ENCODE measurements around the gene STK10.
"Not testable (repeated sequence)": the region's sequence is repeated elsewhere in the genome, so short reads cannot be mapped to it uniquely, and the experiment has no call there.

Gene STK10

DNA sequence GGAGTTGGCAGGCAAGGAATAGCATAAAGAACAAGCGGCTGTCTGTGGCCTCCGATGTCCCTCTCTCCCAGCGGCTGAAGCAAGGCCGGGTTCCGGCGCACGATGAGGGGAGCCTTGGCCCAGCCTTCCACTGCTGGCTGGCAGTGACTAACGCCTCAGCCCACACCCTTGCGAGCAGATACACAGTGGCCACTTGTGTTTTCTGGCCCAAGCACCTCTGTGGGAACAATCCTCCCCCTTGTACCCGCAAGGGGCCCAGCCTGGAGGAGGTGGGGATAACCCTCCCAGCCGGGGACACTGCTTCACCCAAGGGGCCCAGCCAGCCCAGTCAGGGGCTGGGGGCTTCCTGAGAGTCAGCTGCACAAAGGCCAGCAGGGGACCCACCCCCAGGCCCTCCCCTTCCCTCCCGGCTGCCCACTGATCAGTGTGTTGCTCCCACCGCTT is 23.2 kb downstream of the STK10 start:
- DNase-seq, result peak; percentile 58

DNA sequence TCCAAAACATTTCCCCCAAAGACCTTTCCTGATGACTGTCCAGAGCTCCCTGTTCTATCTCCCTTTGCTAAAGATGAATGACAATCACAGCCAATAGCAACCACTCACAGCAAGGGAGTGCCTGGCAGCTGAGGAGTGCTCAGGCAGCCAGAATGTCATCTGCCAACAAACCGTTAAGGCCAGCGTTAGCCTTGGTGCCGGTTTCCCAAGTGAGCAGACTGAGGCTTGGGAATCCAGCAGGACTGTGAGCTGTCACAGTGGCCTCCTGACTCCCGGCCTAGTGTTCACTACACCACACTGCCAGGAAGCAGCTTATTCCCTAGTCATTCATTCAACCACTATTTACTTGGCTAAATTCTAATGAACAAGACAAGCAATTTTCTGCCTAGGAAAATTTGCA is 24.7 kb downstream of the STK10 start:
- DNase-seq, result peak; percentile 68

DNA sequence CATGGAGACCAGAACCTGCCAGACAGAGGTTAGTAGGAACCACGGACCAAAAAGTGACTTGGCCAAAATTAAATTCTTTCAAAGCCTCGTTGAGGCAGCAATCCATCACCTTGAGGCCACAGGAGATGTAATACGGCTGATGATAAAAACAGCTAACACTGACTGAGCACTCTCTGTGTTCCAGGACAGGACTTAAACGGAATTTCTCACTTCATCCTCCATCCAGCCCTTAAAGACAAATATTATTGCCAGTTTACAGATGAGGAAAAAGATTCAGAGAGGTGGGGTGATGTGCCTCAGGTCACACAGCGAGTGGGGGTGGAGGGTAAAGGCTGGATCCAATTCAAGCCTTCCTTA is 25.1 kb downstream of the STK10 start:
- DNase-seq, result no peak

DNA sequence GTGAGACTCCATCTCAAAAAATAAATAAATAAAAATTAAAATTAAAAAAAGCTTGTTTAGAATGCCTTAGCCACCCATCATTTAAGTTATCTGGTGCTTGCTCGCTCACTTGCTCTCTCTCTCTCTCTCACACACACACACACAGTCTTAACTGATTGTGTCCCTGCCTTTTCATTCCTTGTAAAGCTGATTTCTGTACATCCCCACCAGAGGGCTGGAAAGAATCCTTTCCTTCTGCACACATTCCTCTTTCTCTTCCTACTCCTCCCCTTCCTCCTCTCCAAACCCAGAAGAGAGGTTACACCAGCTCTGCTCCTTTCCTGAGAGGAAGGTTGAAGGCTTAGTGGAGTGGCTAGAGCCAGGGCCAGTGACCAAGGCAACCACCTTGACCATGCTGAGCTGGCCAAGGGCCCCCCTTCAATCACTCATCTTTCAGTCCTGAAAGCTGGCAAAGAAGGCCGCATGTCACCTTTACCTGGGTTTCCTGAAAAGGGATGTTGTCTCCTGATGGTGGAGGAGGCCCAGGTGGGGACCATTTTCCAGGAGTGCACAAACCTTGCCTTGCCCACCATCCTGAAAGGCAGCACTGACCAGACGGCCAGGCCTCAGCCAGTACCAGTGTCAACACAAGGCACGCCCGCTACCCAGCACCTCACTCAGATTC is 25.6 kb downstream of the STK10 start:
- DNase-seq, result no peak

DNA sequence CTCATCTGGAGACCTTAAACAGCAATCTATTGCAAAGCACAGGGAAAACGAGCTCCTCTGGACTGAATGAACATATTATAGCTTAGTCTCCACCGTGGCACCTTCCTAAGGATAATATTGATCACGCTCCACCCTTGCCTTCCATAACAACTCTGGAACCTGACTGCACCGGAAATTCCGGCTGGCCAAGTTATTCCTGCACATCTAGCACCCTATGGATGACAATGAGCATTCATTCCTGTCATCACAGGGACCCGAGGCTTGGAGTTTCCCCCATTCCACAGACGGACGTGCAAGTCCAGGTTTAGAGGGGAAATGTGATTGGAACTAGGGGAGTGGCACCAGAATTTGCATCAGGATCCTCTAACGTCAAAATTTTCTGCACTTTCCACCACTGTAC is 27.5 kb downstream of the STK10 start:
- DNase-seq, result no peak

DNA sequence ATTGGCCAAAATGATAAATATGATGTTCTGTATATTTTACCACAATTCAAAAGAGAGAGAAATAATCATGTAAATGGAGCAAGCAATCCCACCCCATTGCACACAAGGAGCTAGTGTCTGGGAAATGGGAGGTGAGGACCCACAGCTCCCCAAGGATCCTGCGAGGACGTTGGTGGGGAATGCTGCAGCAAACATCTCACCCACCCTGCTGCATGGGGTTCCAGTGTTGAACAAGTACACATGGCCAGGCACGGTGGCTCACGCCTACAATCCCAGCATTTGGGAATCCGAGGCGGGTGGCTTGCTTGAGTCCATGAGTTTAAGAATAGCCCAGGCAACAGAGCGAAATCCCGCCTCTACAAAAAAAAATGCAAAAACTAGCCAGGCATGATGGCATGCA is 29.0 kb downstream of the STK10 start:
- DNase-seq, result no peak

DNA sequence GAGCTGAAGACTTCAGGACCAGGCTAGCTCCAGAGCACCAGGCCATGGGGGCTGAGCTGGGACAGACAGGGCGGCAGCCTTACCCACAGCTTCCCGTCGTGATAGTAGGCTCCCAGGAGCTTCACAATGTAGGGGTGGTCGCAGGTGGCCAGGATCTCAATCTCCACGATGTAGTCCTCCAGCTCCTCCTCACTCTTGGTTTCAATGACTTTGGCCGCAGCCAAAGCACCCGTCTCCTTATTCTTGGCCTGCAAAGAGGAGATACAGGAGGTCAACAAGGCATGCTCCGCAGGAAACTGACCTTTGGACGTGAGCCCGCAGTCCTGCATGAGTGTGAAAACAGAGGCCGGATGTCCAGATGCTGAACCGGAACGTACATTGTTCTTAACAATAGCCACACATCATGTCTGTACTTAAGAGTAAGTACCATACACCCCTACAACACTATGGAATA is 31.5 kb downstream of the STK10 start:
- no peak for DNase-seq

DNA sequence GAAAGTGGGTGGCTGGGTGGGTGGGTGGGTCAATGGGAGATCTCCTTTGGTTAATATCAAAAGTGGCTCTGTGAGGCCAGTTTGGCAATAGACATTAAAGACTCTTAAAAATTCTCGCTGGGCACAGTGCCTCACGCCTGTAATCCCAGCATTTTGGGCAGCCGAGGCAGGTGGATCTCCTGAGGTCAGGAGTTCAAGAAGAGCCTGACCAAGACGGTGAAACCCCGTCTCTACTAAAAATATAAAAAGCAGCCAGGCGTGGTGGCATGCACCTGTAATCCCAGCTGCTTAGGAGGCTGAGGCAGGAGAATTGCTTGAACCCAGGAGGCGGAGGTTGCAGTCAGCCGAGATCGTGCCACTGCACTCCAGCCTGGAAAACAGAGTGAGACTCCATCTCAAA is 32.9 kb downstream of the STK10 start:
- DNase-seq, result not testable (repeated sequence)

DNA sequence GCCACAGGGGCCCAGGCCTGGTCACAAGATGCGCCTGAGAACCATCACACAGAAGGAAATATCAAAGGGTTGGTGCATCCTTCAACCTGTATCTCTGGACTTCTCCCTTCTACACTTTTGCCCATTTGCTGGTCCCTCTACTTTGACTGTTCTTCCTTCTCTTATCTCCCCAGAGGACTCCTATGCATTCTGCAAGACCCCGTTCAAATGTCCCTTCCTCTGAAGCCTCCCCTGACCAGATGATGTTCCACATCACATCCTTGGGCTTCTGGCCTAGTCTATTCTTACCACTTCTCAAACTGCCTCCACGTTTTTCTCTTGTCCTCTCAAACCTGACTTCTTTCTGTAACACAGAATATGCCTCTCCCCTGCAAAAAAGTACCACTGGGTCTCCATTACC is 34.3 kb downstream of the STK10 start:
- no peak for DNase-seq

DNA sequence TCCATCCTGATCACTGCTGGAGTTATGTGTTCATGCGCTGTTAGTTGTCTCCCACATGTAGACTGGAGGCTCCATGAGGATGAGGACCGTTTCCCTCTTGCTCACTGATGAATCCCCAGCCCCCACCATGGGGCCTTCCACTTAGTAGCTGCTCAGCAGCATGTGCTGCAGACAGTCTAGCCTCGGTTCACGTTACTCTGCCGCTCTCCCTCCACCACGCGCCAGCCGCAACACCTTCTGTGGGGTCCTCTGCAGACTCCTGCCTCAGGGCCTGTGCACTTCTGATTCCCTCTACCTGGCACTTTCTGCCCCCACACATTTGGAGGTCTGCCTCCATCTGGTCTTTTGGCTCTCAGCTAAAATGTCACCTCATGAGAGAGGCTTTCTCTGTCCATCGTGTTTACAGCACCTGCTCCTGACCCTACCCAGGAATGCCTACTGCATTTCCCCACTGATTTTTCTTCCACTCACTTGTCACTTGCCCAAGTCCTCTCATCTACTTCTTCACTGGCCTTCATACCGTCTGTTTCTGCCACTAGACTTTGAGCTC is 36.3 kb downstream of the STK10 start:
- no peak for DNase-seq

DNA sequence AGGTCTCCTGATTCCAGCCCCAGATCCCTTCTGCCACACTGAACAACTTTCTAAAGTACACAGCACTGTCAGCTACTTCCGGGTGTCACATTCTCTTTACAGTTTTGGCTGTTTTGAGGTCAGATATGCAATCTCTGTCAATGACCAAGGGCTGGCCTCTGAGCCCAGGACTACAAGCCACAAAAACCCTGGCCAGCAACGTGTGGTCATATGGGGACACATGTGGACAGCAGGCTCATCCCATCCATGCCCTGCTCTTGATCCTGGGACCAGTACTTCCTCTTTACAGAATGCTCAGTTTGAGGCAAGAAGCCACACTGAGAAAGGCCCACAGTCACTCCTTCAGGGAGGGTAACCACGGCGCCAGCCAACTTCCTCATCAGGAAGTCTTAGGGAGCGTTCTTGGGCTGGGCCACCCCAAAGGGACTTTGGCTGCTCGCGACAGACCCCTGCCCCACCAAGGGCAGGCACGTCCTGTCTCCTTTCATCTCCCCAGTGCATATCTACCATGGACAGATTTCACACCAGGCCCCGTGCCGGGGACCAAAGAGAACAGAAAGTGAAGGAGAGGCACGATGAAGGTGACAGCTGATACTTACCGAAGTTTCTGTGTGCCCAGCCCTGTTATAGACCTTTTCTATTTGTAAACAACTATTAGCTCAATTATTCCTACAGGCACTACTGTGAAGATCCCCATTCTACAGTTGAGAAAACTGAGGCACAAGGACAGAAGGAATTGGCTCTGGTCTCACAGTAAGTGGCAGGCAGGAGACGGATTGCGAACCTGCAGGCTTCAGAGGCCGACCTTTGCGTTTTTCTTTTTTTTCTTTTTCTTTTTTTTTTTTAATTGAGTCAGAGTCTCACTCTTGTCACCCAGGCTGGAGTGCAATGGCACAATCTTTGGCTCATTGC is 37.3 kb downstream of the STK10 start:
- no peak for DNase-seq

DNA sequence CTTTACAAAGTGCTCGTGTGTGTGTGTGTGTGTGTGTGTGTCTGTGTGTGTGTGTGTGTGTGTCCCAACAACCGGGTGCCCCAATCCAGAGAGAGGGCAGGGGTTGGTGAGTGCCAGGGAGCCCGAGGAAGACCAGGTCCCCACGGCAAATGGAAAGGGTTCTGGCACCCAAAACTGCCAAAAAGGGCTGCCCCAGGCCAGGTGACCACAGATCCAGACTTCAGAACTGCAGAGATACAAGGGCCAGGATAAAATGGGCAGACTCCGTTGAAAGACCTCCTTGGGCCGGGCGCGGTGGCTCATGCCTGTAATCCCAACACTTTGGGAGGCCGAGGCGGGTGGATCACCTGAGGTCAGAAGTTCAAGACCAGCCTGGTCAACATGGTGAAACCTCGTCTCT is 38.5 kb downstream of the STK10 start:
- not testable (repeated sequence) for DNase-seq

DNA sequence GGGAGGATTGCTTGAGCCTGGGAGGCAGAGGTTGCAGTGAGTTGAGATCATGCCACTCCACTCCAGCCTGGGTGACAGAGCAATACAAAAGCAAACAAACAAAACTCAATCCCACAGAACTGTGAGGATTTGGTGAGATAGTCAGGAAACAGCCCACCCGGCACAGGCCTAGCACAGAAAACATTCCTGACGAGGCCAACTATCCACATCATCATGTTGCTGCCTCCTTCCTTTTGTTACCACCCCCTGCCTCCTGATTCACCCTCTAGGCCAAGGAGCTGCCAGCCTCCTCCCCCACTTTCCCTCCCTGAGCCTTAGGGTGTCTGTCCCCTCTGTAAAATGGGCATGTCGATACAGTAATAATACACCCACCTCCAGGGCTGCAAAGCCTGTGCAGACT is 39.0 kb downstream of the STK10 start:
- DNase-seq, result no peak

DNA sequence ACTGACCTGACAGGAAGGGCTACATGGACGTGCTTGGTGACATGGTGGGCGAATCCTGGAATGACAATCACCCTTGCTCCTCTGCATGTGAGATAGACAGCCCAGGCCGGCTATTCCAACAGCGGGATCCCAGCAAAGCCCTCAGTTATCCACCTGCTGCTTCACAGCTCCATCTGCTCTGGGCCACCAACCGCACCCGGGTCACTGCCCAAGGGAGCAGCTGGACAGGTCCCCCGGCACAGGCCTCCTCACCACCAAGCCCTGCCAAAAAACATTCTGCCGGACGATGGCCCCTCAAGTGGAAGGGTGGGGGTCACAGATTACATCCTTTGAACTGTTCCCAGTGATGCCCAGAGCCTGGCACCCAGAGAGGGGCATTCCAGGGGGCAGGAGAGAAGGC is 39.6 kb downstream of the STK10 start:
- no peak for DNase-seq

DNA sequence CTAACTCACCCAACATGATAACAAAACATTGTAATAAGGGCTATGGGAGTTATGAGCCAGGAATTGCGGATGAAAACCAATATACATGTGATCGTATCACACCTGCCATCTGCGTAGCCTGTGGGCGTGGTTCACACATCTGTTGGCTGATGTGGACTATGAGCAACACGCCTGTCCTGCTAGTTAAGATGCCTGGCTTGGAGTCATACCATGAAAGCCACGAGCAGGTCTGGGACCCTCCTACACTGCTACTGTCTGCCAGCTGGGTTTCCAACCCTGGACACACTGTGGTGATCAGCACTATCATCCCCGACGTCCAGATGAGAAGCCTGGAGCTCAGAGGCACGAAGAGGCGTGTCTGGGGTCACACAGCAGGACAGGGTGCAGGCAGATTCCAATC is 40.2 kb downstream of the STK10 start:
- DNase-seq, result no peak

DNA sequence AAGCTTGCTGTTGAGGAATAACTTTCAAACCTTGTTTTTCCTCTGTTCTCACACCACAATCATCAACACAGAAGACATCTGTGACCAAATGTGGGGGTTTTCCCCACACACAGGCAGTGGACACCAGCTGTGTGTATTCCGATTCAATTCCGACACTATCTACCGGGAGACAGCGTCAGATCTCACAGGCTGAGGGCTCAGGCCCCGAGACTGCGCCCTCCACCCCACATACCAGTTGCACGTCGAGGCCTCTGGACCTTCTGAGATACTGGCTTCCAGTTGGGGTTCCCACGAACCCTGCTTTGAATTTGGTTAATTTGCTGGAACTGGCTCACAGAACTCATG is 41.3 kb downstream of the STK10 start:
- no peak for DNase-seq

DNA sequence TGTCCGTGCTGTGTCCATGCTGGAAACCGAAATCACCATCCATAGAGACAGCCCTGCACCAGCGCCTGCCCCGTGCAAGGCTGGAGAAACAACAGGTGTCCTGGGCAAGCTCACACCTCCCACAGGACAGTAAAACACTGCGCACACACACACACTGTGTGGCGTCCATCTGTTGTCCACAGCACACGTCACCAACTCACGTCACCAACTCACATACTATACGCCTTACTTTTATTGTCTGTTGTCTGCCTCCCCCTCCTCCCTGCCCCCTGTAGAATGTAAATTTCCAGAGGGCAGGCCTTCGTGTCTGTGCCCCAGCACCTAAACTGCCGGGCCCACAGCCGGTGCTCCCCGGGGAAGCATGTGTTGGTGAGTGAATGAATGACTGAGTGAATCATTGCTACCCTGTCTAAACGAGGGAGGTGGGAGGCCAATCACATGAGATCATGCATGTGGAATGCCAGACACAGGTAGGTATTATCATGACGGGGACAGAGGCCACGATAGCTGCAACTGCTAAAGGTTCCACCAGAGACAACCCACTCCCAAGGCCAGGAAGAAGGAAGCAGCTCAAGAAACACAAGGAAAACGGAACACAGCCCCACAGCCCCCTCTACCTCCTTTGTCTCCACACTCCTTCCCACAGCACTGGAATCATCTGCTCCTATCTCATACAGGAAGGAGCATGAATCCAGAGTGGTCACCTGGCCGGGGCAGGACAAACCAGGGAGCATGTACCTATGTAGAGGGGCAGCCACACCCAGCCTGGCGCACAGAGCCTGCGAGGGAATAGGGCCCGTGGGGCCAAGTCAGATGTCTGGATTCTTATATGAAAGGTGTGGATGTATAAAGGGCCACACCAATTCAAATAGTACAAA is 41.9 kb downstream of the STK10 start:
- peak; percentile 91 for DNase-seq

DNA sequence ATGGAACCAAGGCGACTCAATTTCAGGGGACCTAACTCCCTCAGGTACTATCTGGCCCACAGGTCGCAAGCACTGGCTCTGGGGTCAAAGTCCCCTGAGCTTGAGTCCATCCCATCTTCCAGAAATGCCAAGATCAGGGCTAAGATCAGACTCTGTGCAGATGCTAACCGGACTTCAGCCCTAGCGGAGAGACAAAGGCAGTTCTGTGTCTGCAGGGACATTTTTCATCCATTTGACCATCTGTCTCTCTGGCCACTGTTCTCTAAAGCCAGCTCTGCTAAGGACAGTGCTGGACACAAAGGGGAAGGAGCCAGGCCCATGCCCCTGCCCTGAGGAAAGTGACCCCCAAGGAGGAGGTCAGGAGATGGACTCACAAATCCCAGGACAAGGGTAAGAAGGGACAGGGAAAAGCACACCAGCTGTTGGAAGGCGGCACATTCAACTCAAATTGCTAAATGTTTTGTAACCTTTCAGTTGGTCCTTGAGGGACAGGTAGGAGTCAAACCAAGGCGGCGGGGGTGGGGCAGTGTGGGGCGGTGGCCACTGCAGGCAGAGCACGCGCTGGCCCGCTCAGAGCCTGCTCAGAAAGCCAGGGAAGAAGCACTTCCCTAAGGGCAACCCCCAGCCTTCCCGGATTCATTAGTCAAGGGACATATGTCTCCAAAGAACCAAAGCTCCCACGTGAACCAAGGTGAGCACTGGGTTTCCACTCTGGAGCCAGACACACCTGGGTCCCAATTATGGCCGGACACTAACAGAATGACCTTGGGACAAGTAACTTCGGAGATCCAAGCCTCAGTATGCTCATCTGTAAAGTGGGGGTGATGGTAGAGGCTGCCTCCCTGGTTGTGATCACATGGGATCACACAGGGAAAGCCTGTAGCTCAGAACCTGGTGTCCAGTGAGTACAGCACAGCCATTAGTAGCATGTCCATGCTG is 42.8 kb downstream of the STK10 start:
- DNase-seq, result no peak

DNA sequence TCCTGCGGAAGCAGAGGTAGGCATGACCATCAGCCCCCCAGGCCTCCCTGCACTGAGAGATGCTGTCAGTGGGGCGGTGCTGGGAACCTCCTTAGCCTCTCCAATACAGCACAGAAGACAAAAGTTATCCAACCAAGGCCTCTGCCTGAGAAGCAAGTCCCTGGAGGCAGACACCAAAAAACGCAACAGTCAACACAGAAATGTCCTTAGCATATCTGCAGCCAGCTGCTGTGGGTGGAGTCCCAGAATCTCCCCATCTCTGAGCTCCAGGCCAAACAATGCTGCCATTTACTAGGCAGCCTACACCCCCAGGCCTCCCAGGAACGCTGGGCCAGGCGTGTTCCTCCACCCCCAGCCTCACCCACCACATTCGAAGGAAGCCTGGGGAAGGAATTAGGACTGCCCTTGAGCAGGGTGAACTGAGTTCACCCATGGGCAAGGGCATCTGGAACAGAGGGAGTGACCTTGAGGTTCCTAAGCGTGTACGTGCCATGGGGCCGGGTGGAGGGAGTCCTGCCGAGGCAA is 43.7 kb downstream of the STK10 start:
- DNase-seq, result peak; percentile 97

DNA sequence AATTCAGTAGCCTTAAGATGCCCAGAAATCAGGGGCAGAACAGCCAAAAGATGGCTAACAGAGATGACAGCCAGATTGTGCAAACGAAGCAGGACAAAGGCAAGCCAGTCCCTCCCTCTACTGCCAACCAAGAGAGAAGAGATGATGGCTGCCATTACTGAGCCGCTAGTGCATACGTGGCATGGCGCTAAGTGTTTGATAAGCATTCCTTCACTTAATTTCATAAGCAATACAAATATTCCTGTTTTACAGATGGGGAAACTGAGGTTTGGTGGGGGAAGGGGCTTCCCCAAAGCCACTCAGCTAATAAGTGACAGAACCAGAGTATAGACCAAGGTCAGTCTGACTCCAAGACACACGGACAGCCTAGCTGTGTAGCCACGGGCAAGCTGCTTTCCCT is 44.1 kb downstream of the STK10 start:
- DNase-seq, result peak; percentile 55

DNA sequence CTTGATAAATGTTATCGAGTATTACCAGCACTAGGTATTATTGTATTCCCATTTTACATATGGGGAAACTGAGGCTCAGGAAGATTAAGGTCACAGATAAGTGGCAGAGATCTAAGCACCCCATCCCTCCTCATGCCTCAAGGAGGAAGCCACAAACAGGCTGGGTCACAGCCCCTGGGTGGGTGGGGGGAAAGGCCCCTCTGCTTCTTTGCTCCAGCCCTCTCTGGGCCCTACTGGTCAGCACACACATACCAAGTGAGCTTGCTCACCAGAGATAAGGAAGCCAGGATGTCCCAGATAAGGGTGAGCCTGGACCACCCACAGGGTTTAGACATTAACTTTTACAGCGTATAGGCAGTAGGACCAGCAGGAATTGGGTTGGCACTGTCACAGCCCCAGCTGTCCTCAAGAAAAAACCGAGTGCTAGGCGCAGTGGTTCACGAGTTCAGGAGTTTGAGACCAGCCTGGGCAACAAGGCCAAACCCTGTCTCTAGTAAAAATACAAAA is 45.3 kb downstream of the STK10 start:
- peak; percentile 91 for DNase-seq

DNA sequence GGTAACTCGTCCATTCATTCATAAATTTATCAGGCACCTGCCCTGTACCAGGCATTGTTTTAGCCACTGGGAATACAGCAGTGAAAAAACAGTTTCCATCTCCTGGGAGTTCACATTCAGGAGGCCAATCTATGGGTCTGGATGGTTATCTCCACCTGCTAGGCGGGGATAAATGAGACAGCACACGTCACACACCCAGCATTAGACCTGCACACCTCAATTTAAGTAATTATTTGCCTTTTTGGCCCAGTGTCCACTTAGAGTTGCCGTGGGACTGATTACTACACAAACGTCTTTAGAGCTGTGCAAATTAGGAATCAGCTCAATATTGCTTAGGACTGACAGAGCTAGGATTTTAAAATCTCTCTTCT is 46.1 kb downstream of the STK10 start:
- no peak for DNase-seq
